ENCODE results near the gene SORCS2. TPM values are rescaled to one million over a fixed set of nuclear protein-coding genes. Genes with fewer than 3 reads are reported as not detected.
A peak's percentile ranks its signal among the peaks of the same experiment; 100 is the strongest.

SORCS2 gene
- polyA plus RNA-seq, 1 donor from 2014 or later = not detected

GRCh38 chr4:7498446-7499200, 306.3 kb downstream of the SORCS2 start:
- H3K27ac Mint-ChIP-seq = no peak overlapping the region
- no peak overlapping the region for H3K4me3 Mint-ChIP-seq
- peaks cover 6% of the 10 kb centered on the region for H3K27me3 Mint-ChIP-seq
- H3K4me1 Mint-ChIP-seq = peaks cover 0 to 2% (median 1%) of the 10 kb centered on the region in 3 donors
- no peaks in the 10 kb centered on the region for H3K36me3 Mint-ChIP-seq
- H3K9me3 Mint-ChIP-seq = peaks cover 0 to 6% (median 2%) of the 10 kb centered on the region in 3 donors

- Mint-ChIP-seq H3K4me1 (peaks cover 0 to 2% (median 1%) of the 10 kb centered on the region in 3 donors), H3K9me3 (peaks cover 0 to 6% (median 2%) of the 10 kb centered on the region in 3 donors), H3K36me3 (no peaks in the 10 kb centered on the region), H3K27ac (no peak overlapping the region), H3K4me3 (no peak overlapping the region), H3K27me3 (peaks cover 6% of the 10 kb centered on the region)
Observed at GRCh38 chr4:7499661-7500060, 307.3 kb downstream of the SORCS2 start.

- Mint-ChIP-seq H3K4me3 (no peak overlapping the region), H3K27me3 (peaks cover 8% of the 10 kb centered on the region)
Observed at GRCh38 chr4:7500404-7500803, 308.1 kb downstream of the SORCS2 start.

GRCh38 chr4:7501314-7501713, 309.0 kb downstream of the SORCS2 start:
- Mint-ChIP-seq H3K27me3 (peaks cover 8% of the 10 kb centered on the region), H3K27ac (no peak overlapping the region), H3K4me1 (peaks cover 0 to 2% (median 1%) of the 10 kb centered on the region in 3 donors), H3K9me3 (peaks cover 0 to 3% (median 2%) of the 10 kb centered on the region in 3 donors), H3K4me3 (no peak overlapping the region), H3K36me3 (no peaks in the 10 kb centered on the region)

More at GRCh38 chr4:7500404-7500803, 308.1 kb downstream of the SORCS2 start:
- H3K27ac Mint-ChIP-seq = no peak overlapping the region
- peaks cover 0 to 2% (median 1%) of the 10 kb centered on the region in 3 donors for H3K4me1 Mint-ChIP-seq
- H3K9me3 Mint-ChIP-seq = peaks cover 0 to 6% (median 2%) of the 10 kb centered on the region in 3 donors
- H3K36me3 Mint-ChIP-seq = no peaks in the 10 kb centered on the region

- Mint-ChIP-seq H3K36me3 (no peaks in the 10 kb centered on the region), H3K9me3 (peaks cover 0 to 3% (median 2%) of the 10 kb centered on the region in 3 donors), H3K4me3 (no peak overlapping the region), H3K27me3 (peaks cover 8% of the 10 kb centered on the region), H3K4me1 (peaks cover 0 to 1% (median 0%) of the 10 kb centered on the region in 3 donors), H3K27ac (no peak overlapping the region)
Observed at GRCh38 chr4:7501873-7502272, 309.5 kb downstream of the SORCS2 start.

GRCh38 chr4:7503559-7504249, 311.4 kb downstream of the SORCS2 start:
- H3K27ac Mint-ChIP-seq = no peak overlapping the region
- peaks cover 8% of the 10 kb centered on the region for H3K27me3 Mint-ChIP-seq
- no peaks in the 10 kb centered on the region for H3K36me3 Mint-ChIP-seq
- H3K9me3 Mint-ChIP-seq = peaks cover 0 to 4% (median 2%) of the 10 kb centered on the region in 3 donors
- peaks cover 0 to 1% (median 0%) of the 10 kb centered on the region in 3 donors for H3K4me1 Mint-ChIP-seq
- H3K4me3 Mint-ChIP-seq = no peak overlapping the region

- Mint-ChIP-seq H3K27ac (no peak overlapping the region), H3K9me3 (peaks cover 0 to 5% (median 2%) of the 10 kb centered on the region in 3 donors), H3K4me3 (no peak overlapping the region), H3K36me3 (no peaks in the 10 kb centered on the region), H3K4me1 (peaks cover 0 to 1% (median 0%) of the 10 kb centered on the region in 3 donors), H3K27me3 (peaks cover 4% of the 10 kb centered on the region)
Observed at GRCh38 chr4:7505116-7505900, 313.0 kb downstream of the SORCS2 start.

- Mint-ChIP-seq H3K9me3 (peaks cover 0 to 5% (median 2%) of the 10 kb centered on the region in 3 donors), H3K27ac (no peak overlapping the region), H3K4me3 (no peak overlapping the region), H3K27me3 (peaks cover 5% of the 10 kb centered on the region), H3K4me1 (peaks cover 0 to 1% (median 0%) of the 10 kb centered on the region in 3 donors), H3K36me3 (no peaks in the 10 kb centered on the region)
Observed at GRCh38 chr4:7506119-7506518, 313.8 kb downstream of the SORCS2 start.

- Mint-ChIP-seq H3K4me1 (peaks cover 0 to 1% (median 0%) of the 10 kb centered on the region in 3 donors), H3K4me3 (no peak overlapping the region)
Observed at GRCh38 chr4:7506572-7506971, 314.2 kb downstream of the SORCS2 start.

GRCh38 chr4:7507381-7507780, 315.0 kb downstream of the SORCS2 start:
- peaks cover 5% of the 10 kb centered on the region for H3K27me3 Mint-ChIP-seq

More at GRCh38 chr4:7506572-7506971, 314.2 kb downstream of the SORCS2 start:
- peaks cover 0 to 5% (median 2%) of the 10 kb centered on the region in 3 donors for H3K9me3 Mint-ChIP-seq
- no peak overlapping the region for H3K27ac Mint-ChIP-seq
- no peaks in the 10 kb centered on the region for H3K36me3 Mint-ChIP-seq
- peaks cover 5% of the 10 kb centered on the region for H3K27me3 Mint-ChIP-seq

GRCh38 chr4:7510066-7510465, 317.7 kb downstream of the SORCS2 start:
- Mint-ChIP-seq H3K27me3 (peaks cover 4% of the 10 kb centered on the region), H3K9me3 (peaks cover 0 to 7% (median 2%) of the 10 kb centered on the region in 3 donors), H3K4me1 (no peaks in the 10 kb centered on the region), H3K36me3 (no peaks in the 10 kb centered on the region), H3K27ac (no peak overlapping the region), H3K4me3 (no peak overlapping the region)

More at GRCh38 chr4:7507381-7507780, 315.0 kb downstream of the SORCS2 start:
- Mint-ChIP-seq H3K4me3 (no peak overlapping the region), H3K36me3 (no peaks in the 10 kb centered on the region), H3K9me3 (peaks cover 0 to 5% (median 2%) of the 10 kb centered on the region in 3 donors), H3K4me1 (peaks cover 0 to 1% (median 0%) of the 10 kb centered on the region in 3 donors), H3K27ac (peak overlapping the region in 1 of 3 donors; percentile 55)

GRCh38 chr4:7510538-7510937, 318.2 kb downstream of the SORCS2 start:
- no peak overlapping the region for H3K4me3 Mint-ChIP-seq
- H3K27ac Mint-ChIP-seq = no peak overlapping the region
- peaks cover 4% of the 10 kb centered on the region for H3K27me3 Mint-ChIP-seq
- no peaks in the 10 kb centered on the region for H3K36me3 Mint-ChIP-seq
- H3K9me3 Mint-ChIP-seq = peaks cover 0 to 7% (median 2%) of the 10 kb centered on the region in 3 donors
- no peaks in the 10 kb centered on the region for H3K4me1 Mint-ChIP-seq

- Mint-ChIP-seq H3K27ac (no peak overlapping the region), H3K4me3 (no peak overlapping the region), H3K4me1 (no peaks in the 10 kb centered on the region), H3K36me3 (no peaks in the 10 kb centered on the region), H3K27me3 (peaks cover 4% of the 10 kb centered on the region), H3K9me3 (peaks cover 0 to 7% (median 2%) of the 10 kb centered on the region in 3 donors)
Observed at GRCh38 chr4:7511525-7511924, 319.2 kb downstream of the SORCS2 start.

GRCh38 chr4:7512428-7512827, 320.1 kb downstream of the SORCS2 start:
- Mint-ChIP-seq H3K36me3 (no peaks in the 10 kb centered on the region), H3K27me3 (peaks cover 4% of the 10 kb centered on the region), H3K4me3 (no peak overlapping the region), H3K4me1 (peaks cover 0 to 2% (median 0%) of the 10 kb centered on the region in 3 donors), H3K27ac (no peak overlapping the region), H3K9me3 (peaks cover 0 to 7% (median 2%) of the 10 kb centered on the region in 3 donors)
